H9 (cell line): ENCODE measurements around the gene MZB1. TPM values are rescaled to one million over a fixed set of nuclear protein-coding genes. Genes with fewer than 3 reads are reported as not detected.

Experiments
- DNase-seq: peaks from one replicate; pipeline ENCODE4 v3.0.0-alpha.2; 2017
- H2AFZ ChIP-seq: one replicate; pipeline ENCODE4 v1.6.1; 2013; ENCODE audit warnings: mild to moderate bottlenecking, low read length, control low read depth, moderate library complexity
- H2AK5ac ChIP-seq: 2 replicates; pipeline ENCODE4 v1.6.1; 2013; ENCODE audit warnings: low read length, control low read depth, mixed read lengths; ENCODE audit not compliant: insufficient read length
- H2BK120ac ChIP-seq: one replicate; pipeline ENCODE4 v1.6.1; 2013; ENCODE audit warnings: low read depth, mild to moderate bottlenecking, low read length, control low read depth, inconsistent platforms; ENCODE audit not compliant: poor library complexity, severe bottlenecking
- H2BK12ac ChIP-seq: 2 replicates; pipeline ENCODE4 v1.6.1; 2013; ENCODE audit warnings: low read length, control low read depth, mixed read lengths, low read depth; ENCODE audit not compliant: insufficient read length
- H2BK15ac ChIP-seq: 2 replicates; pipeline ENCODE4 v1.6.1; 2013; ENCODE audit warnings: low read depth, low read length, control low read depth
- H2BK20ac ChIP-seq: one replicate; pipeline ENCODE4 v1.6.1; 2013; ENCODE audit warnings: low read depth, mild to moderate bottlenecking, low read length, control low read depth, inconsistent platforms; ENCODE audit not compliant: poor library complexity, severe bottlenecking
- H2BK5ac ChIP-seq: 2 replicates; pipeline ENCODE4 v1.6.1; 2013; ENCODE audit warnings: low read length, control low read depth, mixed read lengths; ENCODE audit not compliant: insufficient read length
- H3K14ac ChIP-seq: 2 replicates; pipeline ENCODE4 v1.6.1; 2013; ENCODE audit warnings: low read length, control low read depth; ENCODE audit not compliant: insufficient read depth
- H3K18ac ChIP-seq: 2 replicates; pipeline ENCODE4 v1.6.1; 2013; ENCODE audit warnings: low read depth, mild to moderate bottlenecking, mixed read lengths, low read length, control low read depth; ENCODE audit not compliant: insufficient read length
- H3K23ac ChIP-seq: 2 replicates; pipeline ENCODE4 v1.6.1; 2013; ENCODE audit warnings: low read length, control low read depth, mixed read lengths, low read depth; ENCODE audit not compliant: insufficient read length
- H3K23me2 ChIP-seq: 2 replicates; pipeline ENCODE4 v1.6.1; 2013; ENCODE audit warnings: low read depth, mild to moderate bottlenecking, mixed read lengths, low read length, control low read depth; ENCODE audit not compliant: insufficient read length, poor library complexity, severe bottlenecking
- H3K27ac ChIP-seq: 2 replicates; pipeline ENCODE4 v1.5.1; 2013; ENCODE audit warnings: low read length, control low read depth, mixed read lengths, low read depth; ENCODE audit not compliant: insufficient read length
- H3K27me3 ChIP-seq: 2 replicates; pipeline ENCODE4 v1.6.1; 2013; ENCODE audit warnings: low read length, control low read depth, inconsistent platforms; ENCODE audit not compliant: insufficient read depth
- H3K4ac ChIP-seq: 2 replicates; pipeline ENCODE4 v1.6.1; 2013; ENCODE audit warnings: low read depth, mild to moderate bottlenecking, control low read depth, inconsistent platforms, low read length, moderate library complexity
- H3K4me1 ChIP-seq: 2 replicates; pipeline ENCODE4 v1.6.1; 2013; ENCODE audit warnings: low read length, control low read depth, inconsistent platforms; ENCODE audit not compliant: insufficient read depth
- H3K4me2 ChIP-seq: 2 replicates; pipeline ENCODE4 v1.6.1; 2013; ENCODE audit warnings: low read length, control low read depth, mixed read lengths; ENCODE audit not compliant: insufficient read length, insufficient read depth
- H3K56ac ChIP-seq: 2 replicates; pipeline ENCODE4 v1.6.1; 2013; ENCODE audit warnings: low read depth, mild to moderate bottlenecking, mixed read lengths, low read length, control low read depth; ENCODE audit not compliant: insufficient read length
- H3K79me1 ChIP-seq: 2 replicates; pipeline ENCODE4 v1.6.1; 2013; ENCODE audit warnings: low read depth, mild to moderate bottlenecking, moderate library complexity, low read length, control low read depth, inconsistent platforms; ENCODE audit not compliant: insufficient read depth, poor library complexity, severe bottlenecking
- H3K79me2 ChIP-seq: 2 replicates; pipeline ENCODE4 v1.6.1; 2013; ENCODE audit warnings: low read length, control low read depth, inconsistent platforms; ENCODE audit not compliant: insufficient read depth
- H3K9ac ChIP-seq: 2 replicates; pipeline ENCODE4 v1.6.1; 2013; ENCODE audit warnings: low read length, control low read depth, mixed read lengths; ENCODE audit not compliant: insufficient read length; ENCODE audit errors: extremely low read depth
- H3K9me3 ChIP-seq: one replicate; pipeline ENCODE4 v1.6.1; 2013; ENCODE audit warnings: low read depth, low read length, inconsistent platforms; ENCODE audit not compliant: control insufficient read depth
- H3T11ph ChIP-seq: one replicate; pipeline ENCODE4 v1.6.1; 2013; ENCODE audit warnings: mild to moderate bottlenecking, low read length, control low read depth, inconsistent platforms
- H4K20me1 ChIP-seq: one replicate; pipeline ENCODE4 v1.6.1; 2013; ENCODE audit not compliant: control insufficient read depth, insufficient read length, insufficient read depth
- H4K5ac ChIP-seq: 2 replicates; pipeline ENCODE4 v1.6.1; 2013; ENCODE audit warnings: low read depth, mild to moderate bottlenecking, mixed read lengths, low read length, control low read depth; ENCODE audit not compliant: insufficient read length
- H4K8ac ChIP-seq: replicated peaks from 2 replicates; pipeline ENCODE4 v1.6.1; 2013; ENCODE audit warnings: low read length, control low read depth, mixed read lengths, low read depth; ENCODE audit not compliant: insufficient read length
- H4K91ac ChIP-seq: 2 replicates; pipeline ENCODE4 v1.6.1; 2013; ENCODE audit warnings: low read depth, mild to moderate bottlenecking, moderate library complexity, mixed read lengths, low read length, control low read depth; ENCODE audit not compliant: insufficient read length
- H3K27ac Mint-ChIP-seq, 3 experiments: 2 replicates in 2 of 3; 3 replicates in 1 of 3; pipeline ENCODE4 v1.8.0; 2020 to 2021; ENCODE audit warnings: mixed read lengths in 3 of 3, mild to moderate bottlenecking in 1 of 3, moderate library complexity in 1 of 3
- H3K27me3 Mint-ChIP-seq: 2 replicates; pipeline ENCODE4 v1.8.0; 2021; ENCODE audit warnings: low read depth, mild to moderate bottlenecking, moderate library complexity, mixed read lengths
- H3K36me3 Mint-ChIP-seq, 3 experiments: 2 replicates in 2 of 3; 3 replicates in 1 of 3; pipeline ENCODE4 v1.8.0; 2020 to 2021; ENCODE audit warnings: low read depth in 3 of 3, mixed read lengths in 3 of 3; ENCODE audit not compliant: insufficient read depth in 1 of 3
- H3K4me1 Mint-ChIP-seq, 2 experiments: 2 replicates each; pipeline ENCODE4 v1.8.0; 2020; ENCODE audit warnings: mixed read lengths in 2 of 2
- H3K4me3 Mint-ChIP-seq, 2 experiments: 2 replicates in 1 of 2; 3 replicates in 1 of 2; pipeline ENCODE4 v1.8.0; 2020 to 2021; ENCODE audit warnings: mild to moderate bottlenecking in 2 of 2, mixed read lengths in 2 of 2, moderate library complexity in 1 of 2
- H3K9me3 Mint-ChIP-seq, 2 experiments: 2 replicates in 1 of 2; 3 replicates in 1 of 2; pipeline ENCODE4 v1.8.0; 2020; ENCODE audit warnings: mild to moderate bottlenecking in 2 of 2, mixed read lengths in 2 of 2, moderate library complexity in 1 of 2
- WGBS: extraction: QIAGEN DNeasy Blood & Tissue Kit; methylation state at CpG from one replicate; pipeline ENCODE4 v1.1.7; 2013; ENCODE audit warnings: missing lambda C conversion rate, low lambda C conversion rate, mixed read lengths; ENCODE audit not compliant: insufficient read length; ENCODE audit errors: extremely low coverage; 5-methylcytosine and 5-hydroxymethylcytosine counted together
- total RNA-seq: library from RNA; stranded (reverse); gene quantifications from 2 replicates; pipeline ENCODE4 v1.2.1, GENCODE V29; 2021
- TF ChIP-seq, protein P1 (sequence below): fragments of 200-600 bp; sonication (generic); conservative IDR thresholded peaks from 3 replicates; pipeline ENCODE4 v1.8.0; 2021; ENCODE audit warnings: antibody characterized with exemption, mild to moderate bottlenecking

The MZB1 gene
- total RNA-seq, 1 experiment from 2014 or later, result 0.31 TPM

DNA sequence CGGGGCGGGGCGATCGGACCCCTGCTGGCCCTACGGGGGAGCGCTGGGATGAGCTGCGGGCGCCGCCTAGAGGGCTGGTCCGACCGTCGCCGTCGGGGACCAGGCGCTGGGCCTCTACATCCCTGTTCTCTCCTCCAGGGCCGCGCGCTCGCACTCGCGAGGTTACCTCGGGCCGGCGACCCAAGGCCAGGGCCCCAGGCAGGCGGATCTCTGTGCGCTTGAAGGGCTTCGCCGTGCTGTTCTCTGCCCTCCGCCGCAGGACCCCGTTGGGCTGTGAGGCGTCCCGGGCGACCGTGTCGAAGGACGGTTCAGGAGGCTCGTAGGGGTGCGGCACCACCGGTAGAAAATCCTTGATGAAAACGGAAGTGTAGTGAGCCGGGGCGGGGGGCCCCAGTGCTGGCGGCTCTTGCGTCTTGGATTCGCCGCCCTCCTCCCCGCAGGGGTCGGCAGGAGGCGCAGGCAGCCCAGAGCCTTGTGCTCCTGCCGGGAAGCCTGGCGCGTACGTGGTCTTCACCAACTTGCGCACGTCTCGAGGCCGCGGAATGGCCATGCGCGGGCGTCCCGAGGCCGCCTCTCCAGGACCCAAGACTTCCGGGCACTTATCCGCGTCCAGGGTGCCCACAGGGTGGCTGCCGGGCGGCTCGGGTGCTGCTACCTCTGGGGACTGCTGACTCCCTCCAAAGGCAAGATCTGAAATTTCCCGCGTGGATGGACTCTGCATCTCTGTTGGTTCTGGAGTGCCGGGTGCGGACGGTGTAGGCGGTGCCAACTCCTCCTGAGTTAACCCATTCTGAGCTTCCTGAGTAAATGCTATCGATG is 3.2 kb upstream of the MZB1 start:
- peaks cover 0 to 6% (median 0%) of the 10 kb centered on the region in 3 experiments; a peak in 5 of 7 replicates for H3K36me3 Mint-ChIP-seq
- Histone ChIP-seq H2BK15ac (no peak overlapping the region), H3K23me2 (peaks cover 22% of the 10 kb centered on the region), H2AK5ac (no peak overlapping the region), H4K91ac (no peak overlapping the region), H4K5ac (no peak overlapping the region), H3K9me3 (no peaks in the 10 kb centered on the region), H3K27ac (no peak overlapping the region), H4K20me1 (peaks cover 2% of the 10 kb centered on the region), H3K4me2 (peak overlapping the region; percentile 85), H3K9ac (no peak overlapping the region), H4K8ac (no peak overlapping the region), H2BK12ac (no peak overlapping the region), H3K4me1 (peaks cover 7% of the 10 kb centered on the region; the same call in 1 of the 2 replicates), H2BK5ac (no peak overlapping the region), H3K4ac (no peak overlapping the region), H3K27me3 (peaks cover 8% of the 10 kb centered on the region), H3K56ac (no peak overlapping the region), H3T11ph (no peak overlapping the region), H3K23ac (no peak overlapping the region), H2BK20ac (no peak overlapping the region), H3K79me1 (no peaks in the 10 kb centered on the region), H3K79me2 (no peaks in the 10 kb centered on the region), H3K14ac (0 out of 2 replicates have a peak overlapping the region, but pooled peaks have one; percentile 7), H3K18ac (peak overlapping the region; percentile 53), H2AFZ (no peak overlapping the region), H2BK120ac (no peak overlapping the region)
- no peaks in the 10 kb centered on the region for H3K9me3 Mint-ChIP-seq
- peaks cover 31% of the 10 kb centered on the region for H3K27me3 Mint-ChIP-seq
- DNase-seq, result peak; percentile 91
- H3K27ac Mint-ChIP-seq, result peak overlapping the region in 1 of 3 experiments; percentile 87; a peak in 1 of 7 replicates
- peak overlapping the region; percentile 79 to 88 for H3K4me3 Mint-ChIP-seq
- peaks cover 26 to 53% of the 10 kb centered on the region in 2 experiments for H3K4me1 Mint-ChIP-seq
- TF ChIP-seq, protein P1, sequence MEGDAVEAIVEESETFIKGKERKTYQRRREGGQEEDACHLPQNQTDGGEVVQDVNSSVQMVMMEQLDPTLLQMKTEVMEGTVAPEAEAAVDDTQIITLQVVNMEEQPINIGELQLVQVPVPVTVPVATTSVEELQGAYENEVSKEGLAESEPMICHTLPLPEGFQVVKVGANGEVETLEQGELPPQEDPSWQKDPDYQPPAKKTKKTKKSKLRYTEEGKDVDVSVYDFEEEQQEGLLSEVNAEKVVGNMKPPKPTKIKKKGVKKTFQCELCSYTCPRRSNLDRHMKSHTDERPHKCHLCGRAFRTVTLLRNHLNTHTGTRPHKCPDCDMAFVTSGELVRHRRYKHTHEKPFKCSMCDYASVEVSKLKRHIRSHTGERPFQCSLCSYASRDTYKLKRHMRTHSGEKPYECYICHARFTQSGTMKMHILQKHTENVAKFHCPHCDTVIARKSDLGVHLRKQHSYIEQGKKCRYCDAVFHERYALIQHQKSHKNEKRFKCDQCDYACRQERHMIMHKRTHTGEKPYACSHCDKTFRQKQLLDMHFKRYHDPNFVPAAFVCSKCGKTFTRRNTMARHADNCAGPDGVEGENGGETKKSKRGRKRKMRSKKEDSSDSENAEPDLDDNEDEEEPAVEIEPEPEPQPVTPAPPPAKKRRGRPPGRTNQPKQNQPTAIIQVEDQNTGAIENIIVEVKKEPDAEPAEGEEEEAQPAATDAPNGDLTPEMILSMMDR, result peak; percentile 83
- no CpG with 5 or more reads among the region's 77 CpGs for WGBS
